ENCODE results near the gene TMEM223. TPM values are rescaled to one million over a fixed set of nuclear protein-coding genes. Genes with fewer than 3 reads are reported as not detected.

TMEM223 gene
- total and polyA plus RNA-seq, 9 of the 15 experiments (the other 6 are each of a cell fraction or from before 2014, with no cell fraction given): 5.9 to 34.5 (median 19.6) TPM

DNA sequence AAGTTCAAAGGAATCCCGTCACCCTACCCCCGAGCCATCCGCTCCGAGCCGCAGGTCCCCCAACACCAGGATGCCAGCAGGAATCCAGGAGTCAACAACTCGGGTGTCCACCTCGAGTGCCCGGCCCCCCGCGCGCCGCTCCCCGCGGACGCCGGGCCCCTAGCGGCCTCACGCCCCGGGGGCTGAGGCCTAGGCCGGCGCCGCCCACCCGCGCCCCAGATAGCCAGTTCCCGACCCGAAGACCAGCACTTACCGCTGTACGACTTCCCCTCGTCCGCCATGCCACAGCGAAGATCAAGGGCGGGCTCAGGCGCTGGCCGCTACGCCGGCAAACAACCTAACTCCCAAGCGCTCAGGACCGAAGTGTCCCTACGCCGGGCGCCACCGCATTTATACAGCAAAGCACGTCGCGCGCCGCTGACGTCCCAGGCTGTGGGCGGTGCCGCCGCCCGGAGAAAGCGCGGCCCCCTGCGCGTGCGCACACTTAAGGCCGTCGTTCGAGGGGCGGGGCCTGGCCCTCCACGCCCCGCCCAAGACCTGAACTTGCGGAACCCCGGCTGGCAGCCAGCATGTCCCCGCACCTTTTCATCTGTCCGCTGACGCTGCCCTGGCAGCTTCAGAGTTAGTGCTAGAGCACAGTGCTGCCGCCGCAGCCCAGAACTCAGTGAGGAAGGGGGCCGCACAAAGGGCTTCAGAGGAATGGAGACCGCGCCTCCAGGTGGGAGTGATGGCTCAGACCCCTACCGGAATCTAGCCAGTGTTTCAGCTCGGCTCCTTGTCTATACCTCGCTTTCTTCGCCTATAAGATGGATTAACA is 13.5 kb upstream of the TMEM223 start, which contains the start of gene NXF1 (continued):
- peak; percentile 81 for TF ChIP-seq HNRNPLL (IDR thresholded peaks at IDR 0.05; ENCODE audit: low read depth, low read length, poor library complexity, severe bottlenecking)
- TF ChIP-seq ZNF696 (CRISPR knock-in tag; conservative IDR thresholded peaks at IDR 0.05): no peak
- TF ChIP-seq ZNF354B (CRISPR knock-in tag; IDR thresholded peaks at IDR 0.05): no peak
- no peak for TF ChIP-seq ZKSCAN3 (CRISPR knock-in tag; IDR thresholded peaks at IDR 0.05)
- TF ChIP-seq ZSCAN29 (IDR thresholded peaks at IDR 0.05): peak; percentile 63; the same call in 1 of the 2 replicates
- peak; percentile 60 for TF ChIP-seq VEZF1 (CRISPR knock-in tag; IDR thresholded peaks at IDR 0.05)
- TF ChIP-seq HMG20A (CRISPR knock-in tag; conservative IDR thresholded peaks at IDR 0.05): no peak
- no peak for TF ChIP-seq RREB1 (CRISPR knock-in tag; IDR thresholded peaks at IDR 0.05)
- TF ChIP-seq EHMT2 (IDR thresholded peaks at IDR 0.05): no peak
- 0 out of 2 replicates have a peak, but pooled peaks have one; percentile 25 for TF ChIP-seq GABPA (tag; conservative IDR thresholded peaks at IDR 0.05; ENCODE audit: low read depth)
- peak; percentile 88 for TF ChIP-seq GABPB1 (CRISPR knock-in tag; IDR thresholded peaks at IDR 0.05)
- TF ChIP-seq ZNF324 (CRISPR knock-in tag; IDR thresholded peaks at IDR 0.05): no peak
- TF ChIP-seq OTX1 (CRISPR knock-in tag; IDR thresholded peaks at IDR 0.05): peak; percentile 91
- no peak for TF ChIP-seq TSC22D4 (tag; IDR thresholded peaks at IDR 0.05)

All from K562 (cell line).